ENCODE data around the gene SEMA3A. TPM values are rescaled to one million over a fixed set of nuclear protein-coding genes. Genes with fewer than 3 reads are reported as not detected.

The SEMA3A gene
- total and polyA plus RNA-seq, 2 of the 4 experiments (the other 2 are of a cell fraction): 31.2 to 213 TPM

- H3K56ac ChIP-seq (ENCODE audit: extremely low read depth, insufficient read depth, low read length): no peak overlapping the region
- peaks cover 5% of the 10 kb centered on the region; the same call in 1 of the 2 replicates for H3K9me1 ChIP-seq (ENCODE audit: insufficient read depth, low read length)
- no peak overlapping the region for H2BK15ac ChIP-seq (ENCODE audit: low read depth, low read length)
- ATAC-seq (ENCODE audit: low read depth): no peak
- H3K9ac ChIP-seq (ENCODE audit: low read depth, low read length): no peak overlapping the region
- no peak for DNase-seq
- no peak overlapping the region for H3K4me2 ChIP-seq (ENCODE audit: low read depth, low read length)
- H3K4ac ChIP-seq (ENCODE audit: low read depth, low read length): peak overlapping the region; percentile 64
- peaks cover 4 to 30% of the 10 kb centered on the region in 2 experiments; a peak in 3 of 4 replicates for H3K79me1 ChIP-seq (ENCODE audit: low read depth in 1 of 2, low read length in 2 of 2)
- TF ChIP-seq RAD21 (IDR thresholded peaks at IDR 0.05; ENCODE audit: low read length) (no peak), CTCF (conservative IDR thresholded peaks at IDR 0.05; ENCODE audit: low read depth, low read length) (no peak), USF2 (IDR thresholded peaks at IDR 0.05; ENCODE audit: low read depth, low read length) (no peak), NFE2L2 (IDR thresholded peaks at IDR 0.05; ENCODE audit: low read depth, low read length) (no peak)
- ChIA-PET POLR2A (ENCODE audit: unreplicated experiment) (no interaction called here), CTCF (no interaction called here)
- H3K14ac ChIP-seq (replicated peaks; ENCODE audit: low read depth, low read length): no peak overlapping the region
- no peaks in the 10 kb centered on the region; the same call in 1 of the 2 replicates for H3K36me3 ChIP-seq (ENCODE audit: control insufficient read depth, insufficient read depth, low read length)
- peaks cover 12% of the 10 kb centered on the region for H3K4me1 ChIP-seq (ENCODE audit: control insufficient read depth, insufficient read depth, low read length)
- in situ Hi-C loops (cut with MboI; ENCODE audit: low sequenced_read_pairs) (no loop called here), dilution Hi-C loops (cut with HindIII; ENCODE audit: low sequenced_read_pairs, unreplicated experiment) (no loop called here), intact Hi-C loops (cut with micrococcal nuclease) (no loop called here)
- no peak overlapping the region for H2AK5ac ChIP-seq (ENCODE audit: low read depth, low read length)
- no peak overlapping the region for H4K91ac ChIP-seq (ENCODE audit: insufficient read depth, low read depth, low read length)
- H3K9me3 ChIP-seq (ENCODE audit: control insufficient read depth, insufficient read depth, low read length): no peaks in the 10 kb centered on the region
- H2BK120ac ChIP-seq (ENCODE audit: low read depth, low read length): peak overlapping the region; percentile 75; the same call in 1 of the 2 replicates
- H4K5ac ChIP-seq (ENCODE audit: low read depth, low read length): peak overlapping the region; percentile 81; the same call in 1 of the 2 replicates
- no peak overlapping the region for H3K27ac ChIP-seq (ENCODE audit: insufficient read depth, low read length)
- no peak overlapping the region for H2AFZ ChIP-seq (replicated peaks; ENCODE audit: low read length, poor library complexity)
- H4K8ac ChIP-seq (ENCODE audit: low read depth in 2 of 2, low read length in 2 of 2): peak overlapping the region; percentile 10 to 16; a peak in 1 of 4 replicates
- no peaks in the 10 kb centered on the region for H4K20me1 ChIP-seq (ENCODE audit: insufficient read depth, low read length)
- peak overlapping the region; percentile 84; the same call in 1 of the 2 replicates for H3K23ac ChIP-seq (ENCODE audit: low read depth, low read length)
- H2AK9ac ChIP-seq (replicated peaks; ENCODE audit: low read depth, low read length, poor library complexity): no peak overlapping the region
- peak overlapping the region; percentile 77; the same call in 1 of the 2 replicates for H3K18ac ChIP-seq (ENCODE audit: low read depth, low read length)
- no TSS peak for BruUV-seq (replicated peaks)
- H2BK5ac ChIP-seq (ENCODE audit: low read depth, low read length, poor library complexity, severe bottlenecking): peak overlapping the region; percentile 94
- whole genome bisulfite sequencing, 2 experiments (ENCODE audit: extremely low coverage in 2 of 2, insufficient read length in 1 of 2): no CpG with 5 or more reads among the region's 1 CpG
- H2BK20ac ChIP-seq (ENCODE audit: low read depth, low read length): peak overlapping the region; percentile 61; the same call in 1 of the 2 replicates
- no peaks in the 10 kb centered on the region for H3K27me3 ChIP-seq (ENCODE audit: control insufficient read depth, insufficient read depth, low read length)
- no peak overlapping the region for H3K4me3 ChIP-seq (ENCODE audit: insufficient read depth, low read depth, low read length)
Observed at GRCh38 chr7:84060000-84060399, 134.6 kb downstream of the SEMA3A start.
